Mesenchymal stem cell (in vitro differentiated cells and primary cell): ENCODE data around the gene SERPINB8.

Experiments
- DNase-seq: peaks from one replicate; pipeline ENCODE4 v3.0.0-alpha.2; 2013
- H2AFZ ChIP-seq: one replicate; pipeline ENCODE4 v1.6.1; 2013; ENCODE audit warnings: low read depth, mild to moderate bottlenecking, control low read depth, inconsistent platforms, low read length, moderate library complexity
- H2AK5ac ChIP-seq: 2 replicates; pipeline ENCODE4 v1.6.1; 2013; ENCODE audit warnings: low read length, moderate library complexity, mild to moderate bottlenecking, inconsistent platforms; ENCODE audit not compliant: severe bottlenecking
- H2BK120ac ChIP-seq: one replicate; pipeline ENCODE4 v1.6.1; 2013; ENCODE audit warnings: low read depth, mild to moderate bottlenecking, inconsistent platforms, low read length, moderate library complexity
- H2BK12ac ChIP-seq, 2 experiments: one replicate each; pipeline ENCODE4 v1.6.1; 2013; ENCODE audit warnings: inconsistent platforms in 2 of 2, low read length in 2 of 2, mild to moderate bottlenecking in 2 of 2, moderate library complexity in 2 of 2, control low read depth in 1 of 2
- H2BK15ac ChIP-seq: one replicate; pipeline ENCODE4 v1.6.1; 2013; ENCODE audit warnings: mild to moderate bottlenecking, low read depth, inconsistent platforms; ENCODE audit not compliant: poor library complexity, severe bottlenecking
- H2BK5ac ChIP-seq: 2 replicates; pipeline ENCODE4 v1.6.1; 2013; ENCODE audit warnings: low read depth, mild to moderate bottlenecking, low read length, control low read depth, inconsistent platforms; ENCODE audit not compliant: poor library complexity, severe bottlenecking
- H3K14ac ChIP-seq, 2 experiments: one replicate each; pipeline ENCODE4 v1.6.1; 2013; ENCODE audit warnings: inconsistent platforms in 2 of 2, low read length in 2 of 2, control low read depth in 1 of 2, mild to moderate bottlenecking in 1 of 2, moderate library complexity in 1 of 2
- H3K18ac ChIP-seq, 2 experiments: one replicate each; pipeline ENCODE4 v1.6.1; 2013; ENCODE audit warnings: inconsistent platforms in 2 of 2, low read length in 2 of 2, control low read depth in 1 of 2, low read depth in 1 of 2, mild to moderate bottlenecking in 1 of 2
- H3K23ac ChIP-seq, 2 experiments: one replicate each; pipeline ENCODE4 v1.6.1; 2013; ENCODE audit warnings: inconsistent platforms in 2 of 2, low read length in 2 of 2, mild to moderate bottlenecking in 2 of 2, moderate library complexity in 2 of 2, control low read depth in 1 of 2
- H3K27ac ChIP-seq: 2 replicates; pipeline ENCODE4 v1.5.1; 2013; ENCODE audit warnings: mild to moderate bottlenecking, moderate library complexity, low read length, control low read depth, inconsistent platforms; ENCODE audit not compliant: poor library complexity, severe bottlenecking
- H3K27me3 ChIP-seq, 2 experiments: 2 replicates each; pipeline versions ENCODE4 v1.6.1 to v1.7.0; 2013; ENCODE audit warnings: low read length in 2 of 2, mild to moderate bottlenecking in 2 of 2, moderate library complexity in 2 of 2, control low read depth in 1 of 2, inconsistent platforms in 1 of 2; ENCODE audit not compliant: control insufficient read depth in 1 of 2, insufficient read depth in 1 of 2
- H3K36me3 ChIP-seq, 2 experiments: 2 replicates each; pipeline versions ENCODE4 v1.6.1 to v1.7.0; 2013; ENCODE audit warnings: low read length in 2 of 2, control low read depth in 1 of 2, inconsistent platforms in 1 of 2, low read depth in 1 of 2, mild to moderate bottlenecking in 1 of 2; ENCODE audit not compliant: insufficient read depth in 2 of 2, control insufficient read depth in 1 of 2
- H3K4ac ChIP-seq, 2 experiments: one replicate each; pipeline ENCODE4 v1.6.1; 2013; ENCODE audit warnings: inconsistent platforms in 2 of 2, low read length in 2 of 2, mild to moderate bottlenecking in 2 of 2, moderate library complexity in 2 of 2, control low read depth in 1 of 2, low read depth in 1 of 2
- H3K4me1 ChIP-seq: 2 replicates; pipeline ENCODE4 v1.6.1; 2013; ENCODE audit warnings: low read depth, low read length, control low read depth; ENCODE audit not compliant: control insufficient read depth, insufficient read depth
- H3K4me2 ChIP-seq: 2 replicates; pipeline ENCODE4 v1.6.1; 2013; ENCODE audit warnings: low read length, mild to moderate bottlenecking, inconsistent platforms; ENCODE audit not compliant: poor library complexity, severe bottlenecking
- H3K4me3 ChIP-seq, 2 experiments: 2 replicates each; pipeline versions ENCODE4 v1.5.1 to v1.7.0; 2013; ENCODE audit warnings: low read length in 2 of 2, mild to moderate bottlenecking in 2 of 2, control low read depth in 1 of 2, low read depth in 1 of 2; ENCODE audit not compliant: insufficient read depth in 1 of 2
- H3K79me1 ChIP-seq: replicated peaks from 2 replicates; pipeline ENCODE4 v1.6.1; 2013; ENCODE audit warnings: mild to moderate bottlenecking, control low read depth, low read length, inconsistent platforms; ENCODE audit not compliant: poor library complexity, severe bottlenecking
- H3K9ac ChIP-seq: 2 replicates; pipeline ENCODE4 v1.7.0; 2013; ENCODE audit warnings: mild to moderate bottlenecking, low read length, moderate library complexity
- H3K9me3 ChIP-seq: 2 replicates; pipeline ENCODE4 v1.7.0; 2013; ENCODE audit warnings: mild to moderate bottlenecking, low read length; ENCODE audit not compliant: control insufficient read depth
- H4K8ac ChIP-seq: one replicate; pipeline ENCODE4 v1.6.1; 2013; ENCODE audit warnings: inconsistent platforms, mild to moderate bottlenecking, low read length, moderate library complexity
- H4K91ac ChIP-seq: one replicate; pipeline ENCODE4 v1.6.1; 2013; ENCODE audit warnings: mild to moderate bottlenecking, low read length, inconsistent platforms
- WGBS: methylation state at CpG from one replicate; pipeline ENCODE4 v1.1.7; 2013; ENCODE audit warnings: mixed read lengths; 5-methylcytosine and 5-hydroxymethylcytosine counted together

The SERPINB8 gene

DNA sequence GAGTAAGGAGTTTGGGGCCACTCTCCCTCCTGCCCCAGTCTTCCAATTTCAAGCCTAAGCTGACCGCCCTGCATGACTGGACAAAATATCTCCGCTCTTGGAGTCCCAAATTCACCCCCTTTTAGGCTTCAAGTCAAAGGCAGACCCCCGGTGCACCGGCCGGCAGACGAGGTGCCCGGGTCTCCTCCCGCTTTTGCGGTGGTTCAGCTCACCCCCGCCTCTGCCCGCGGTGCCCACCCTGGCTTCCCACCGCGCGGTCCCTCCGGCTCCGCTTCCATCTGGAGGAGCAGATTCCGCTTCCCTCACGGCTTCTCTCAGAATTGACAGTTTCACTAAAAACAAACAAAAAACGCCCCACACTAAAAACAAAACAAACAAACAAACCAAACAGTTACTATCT is 56.5 kb downstream of the SERPINB8 start:
- no peaks in the 10 kb centered on the region for H3K36me3 ChIP-seq
- no peak overlapping the region for H3K27ac ChIP-seq
- no peak overlapping the region for H3K9ac ChIP-seq
- no peaks in the 10 kb centered on the region for H3K9me3 ChIP-seq
- no peak overlapping the region for H4K91ac ChIP-seq
- no peak overlapping the region for H2BK12ac ChIP-seq
- WGBS, result 91% methylated on average over 20 of the region's 20 CpGs
- H3K4me2 ChIP-seq, result no peak overlapping the region
- no peak overlapping the region for H3K23ac ChIP-seq
- H3K4me1 ChIP-seq, result no peaks in the 10 kb centered on the region
- H2AFZ ChIP-seq, result no peak overlapping the region
- H4K8ac ChIP-seq, result no peak overlapping the region
- no peak overlapping the region for H2BK15ac ChIP-seq
- H3K4me3 ChIP-seq, result no peak overlapping the region
- no peak overlapping the region for H3K14ac ChIP-seq
- H3K18ac ChIP-seq, result no peak overlapping the region
- no peak overlapping the region for H2BK5ac ChIP-seq
- no peak for DNase-seq
- peaks cover 0 to 5% of the 10 kb centered on the region in 2 experiments for H3K27me3 ChIP-seq
- H3K79me1 ChIP-seq, result no peaks in the 10 kb centered on the region
- no peak overlapping the region for H2AK5ac ChIP-seq
- no peak overlapping the region for H3K4ac ChIP-seq
- H2BK120ac ChIP-seq, result no peak overlapping the region

DNA sequence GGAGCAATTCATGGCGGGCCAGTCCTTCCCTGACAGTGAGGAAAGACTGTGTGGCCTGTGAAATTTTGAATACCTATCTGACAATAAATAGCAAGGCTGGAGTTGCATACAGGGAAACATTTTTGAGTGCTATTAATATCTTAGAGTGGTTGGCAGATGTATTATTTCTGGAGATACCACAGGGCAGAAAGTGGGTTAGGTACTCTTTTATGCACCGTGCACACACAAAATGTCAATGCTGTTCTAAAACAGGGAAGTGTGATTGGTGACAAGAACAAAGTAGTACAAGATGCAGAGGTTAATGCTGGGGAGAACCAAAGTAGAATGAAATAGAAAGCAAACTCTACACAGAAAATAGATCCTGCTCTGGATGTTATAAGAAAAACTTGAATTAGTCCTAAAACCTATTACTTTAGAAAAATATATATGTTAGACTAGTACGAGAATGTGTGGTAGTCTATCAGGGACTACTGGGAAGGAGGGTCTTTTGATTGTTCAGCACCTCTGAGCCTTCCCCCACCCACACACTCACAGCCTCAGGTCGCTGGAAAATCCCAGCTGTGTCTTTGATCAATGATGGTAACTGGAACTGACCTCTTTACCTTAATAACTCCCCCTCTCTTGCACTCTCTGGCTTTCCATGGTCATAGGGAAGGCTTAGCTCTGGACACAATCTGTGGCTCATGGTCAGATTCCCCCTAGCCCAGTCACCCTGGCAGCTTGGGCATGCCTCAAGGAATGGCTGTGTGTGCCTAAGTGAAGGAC is 58.2 kb downstream of the SERPINB8 start:
- H3K4ac ChIP-seq, result no peak overlapping the region
- H2AK5ac ChIP-seq, result no peak overlapping the region
- H3K9me3 ChIP-seq, result no peaks in the 10 kb centered on the region
- H2BK12ac ChIP-seq, result no peak overlapping the region
- H3K9ac ChIP-seq, result no peak overlapping the region
- H3K23ac ChIP-seq, result no peak overlapping the region
- no peak overlapping the region for H3K4me3 ChIP-seq
- H2BK15ac ChIP-seq, result no peak overlapping the region
- H3K18ac ChIP-seq, result no peak overlapping the region
- no peak overlapping the region for H4K8ac ChIP-seq
- 87% methylated on average over 3 of the region's 4 CpGs for WGBS
- H3K36me3 ChIP-seq, result no peaks in the 10 kb centered on the region
- no peak overlapping the region for H2AFZ ChIP-seq
- H2BK120ac ChIP-seq, result no peak overlapping the region
- H2BK5ac ChIP-seq, result no peak overlapping the region
- no peak overlapping the region for H3K27ac ChIP-seq
- peaks cover 3 to 5% of the 10 kb centered on the region in 2 experiments for H3K27me3 ChIP-seq
- no peaks in the 10 kb centered on the region for H3K79me1 ChIP-seq
- H3K14ac ChIP-seq, result peak overlapping the region in 1 of 2 experiments; percentile 83
- H4K91ac ChIP-seq, result no peak overlapping the region
- no peak overlapping the region for H3K4me2 ChIP-seq
- H3K4me1 ChIP-seq, result no peaks in the 10 kb centered on the region
- DNase-seq, result no peak

DNA sequence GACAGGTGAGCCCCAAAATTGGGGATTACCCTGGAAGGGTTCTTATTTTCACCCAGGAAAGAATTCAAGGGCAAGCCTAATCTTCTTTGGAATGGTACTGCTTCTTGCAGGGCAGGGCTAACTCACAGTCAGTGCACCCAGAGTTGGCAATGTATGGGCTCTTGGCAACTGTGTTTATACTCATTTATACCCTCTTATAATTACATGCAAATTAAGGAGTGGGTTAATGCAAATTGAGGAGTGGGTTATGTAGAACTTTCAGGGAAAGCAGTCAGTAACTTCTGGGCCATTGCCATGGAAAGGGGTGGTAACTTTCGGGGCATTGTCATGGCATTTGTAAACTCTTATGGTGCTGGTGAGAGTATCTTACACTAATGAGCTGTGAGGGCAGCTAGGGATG is 59.2 kb downstream of the SERPINB8 start:
- Histone ChIP-seq H3K36me3 (no peaks in the 10 kb centered on the region), H4K91ac (no peak overlapping the region), H2BK120ac (no peak overlapping the region), H2AK5ac (no peak overlapping the region), H3K27me3 (peaks cover 3 to 5% of the 10 kb centered on the region in 2 experiments), H3K79me1 (no peaks in the 10 kb centered on the region), H3K27ac (no peak overlapping the region), H3K4me2 (no peak overlapping the region), H3K9ac (no peak overlapping the region), H2BK12ac (no peak overlapping the region), H3K4ac (no peak overlapping the region), H3K18ac (no peak overlapping the region), H3K14ac (no peak overlapping the region), H3K23ac (no peak overlapping the region), H4K8ac (no peak overlapping the region), H3K9me3 (no peaks in the 10 kb centered on the region), H2BK15ac (no peak overlapping the region), H3K4me3 (no peak overlapping the region), H3K4me1 (no peaks in the 10 kb centered on the region), H2BK5ac (no peak overlapping the region), H2AFZ (no peak overlapping the region)
- no peak for DNase-seq
- 88% methylated on average over 1 of the region's 1 CpG for WGBS

DNA sequence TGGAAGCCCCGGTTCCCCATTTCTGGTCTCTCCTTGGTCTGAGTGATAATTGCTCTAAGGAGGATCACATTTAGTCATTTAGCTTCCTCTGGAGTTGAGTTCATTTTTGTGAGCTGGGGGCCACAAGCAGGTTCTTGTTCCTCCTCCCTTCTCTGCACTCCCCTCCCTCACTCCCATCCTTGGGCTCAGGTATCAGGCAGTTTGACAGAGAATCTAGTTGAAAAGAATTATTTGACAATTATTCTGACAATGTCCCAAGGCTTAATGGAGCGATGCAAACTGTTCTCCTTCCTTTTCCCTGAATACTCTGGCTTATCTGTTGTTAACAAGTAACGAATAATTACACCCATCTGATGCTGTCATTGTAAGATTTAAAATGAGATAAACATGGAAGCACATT is 61.5 kb downstream of the SERPINB8 start:
- Histone ChIP-seq H3K4me3 (no peak overlapping the region), H3K9ac (no peak overlapping the region), H3K27ac (no peak overlapping the region), H3K79me1 (no peaks in the 10 kb centered on the region), H2AFZ (no peak overlapping the region), H3K4me1 (no peaks in the 10 kb centered on the region), H2BK12ac (no peak overlapping the region), H3K23ac (no peak overlapping the region), H2BK15ac (no peak overlapping the region), H3K36me3 (no peaks in the 10 kb centered on the region), H4K8ac (no peak overlapping the region), H3K4me2 (no peak overlapping the region), H3K4ac (no peak overlapping the region), H4K91ac (no peak overlapping the region), H3K14ac (no peak overlapping the region), H3K27me3 (peaks cover 3 to 5% of the 10 kb centered on the region in 2 experiments), H3K18ac (no peak overlapping the region), H2AK5ac (no peak overlapping the region), H2BK120ac (no peak overlapping the region), H2BK5ac (no peak overlapping the region), H3K9me3 (no peaks in the 10 kb centered on the region)
- no peak for DNase-seq
- WGBS, result 60% methylated on average over 1 of the region's 3 CpGs
